Measurements from ENCODE around the gene SPTBN1. TPM values are rescaled to one million over a fixed set of nuclear protein-coding genes. Genes with fewer than 3 reads are reported as not detected.
A peak's percentile ranks its signal among the peaks of the same experiment; 100 is the strongest.

SPTBN1 gene
- polyA plus RNA-seq, 4 donors, result 27.1 to 195 (median 51.1) TPM

DNA sequence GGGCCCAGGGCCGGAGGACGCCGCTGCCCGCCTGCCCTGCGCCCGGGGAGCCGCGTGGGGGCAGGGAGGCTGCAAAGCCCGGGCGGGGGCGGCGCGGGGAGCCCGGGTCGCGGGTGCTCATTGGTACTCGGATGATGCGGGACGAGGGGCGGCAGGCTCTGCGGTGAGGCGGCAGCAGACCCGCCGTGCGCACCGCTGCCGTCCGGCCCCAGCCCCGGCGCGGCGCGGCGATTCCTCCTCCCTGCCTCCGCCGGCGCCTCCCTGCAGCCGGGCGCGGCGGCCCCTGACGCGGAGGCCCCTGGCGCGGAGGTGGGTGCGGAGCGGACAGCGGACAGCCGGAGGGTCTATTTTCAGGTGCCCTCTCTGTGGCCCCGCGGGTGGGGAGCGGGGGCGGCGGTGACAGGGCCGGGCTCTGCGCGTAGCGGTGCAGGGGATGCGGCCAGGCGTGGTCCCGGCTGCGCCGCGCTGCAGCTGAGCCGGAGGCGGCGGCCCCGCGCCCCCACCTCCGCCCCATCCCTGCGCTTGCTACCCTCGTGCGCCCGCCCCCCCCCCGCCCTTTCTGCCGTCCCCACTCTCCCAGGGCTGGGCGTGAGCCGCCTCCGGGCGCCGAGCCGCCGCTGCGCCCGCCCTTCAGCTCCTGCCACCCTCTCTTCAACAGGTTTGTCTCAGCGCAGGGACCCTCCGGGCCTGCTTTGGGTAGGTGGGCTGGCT lies 640 bp downstream of the SPTBN1 start:
- H3K4me3 ChIP-seq (ENCODE audit: low read depth in 1 of 3, low read length in 3 of 3), result peak overlapping the region; percentile 53 to 67 (median 62)
- H3K27me3 ChIP-seq (ENCODE audit: control insufficient read depth in 3 of 3, insufficient read depth in 3 of 3, low read length in 3 of 3), result peaks cover 6 to 34% (median 7%) of the 10 kb centered on the region in 3 donors
- 0 to 1% (median 1%) methylated on average over 18 to 87 of the region's 87 CpGs for WGBS, 3 donors
- peak in 1 of 2 donors; percentile 49 for DNase-seq
- peak overlapping the region in 2 of 3 donors; percentile 65 to 81 for H3K27ac ChIP-seq (ENCODE audit: low read depth in 1 of 3, low read length in 2 of 3)
- H3K9me3 ChIP-seq (ENCODE audit: control insufficient read depth in 2 of 2, insufficient read depth in 1 of 2, low read depth in 1 of 2, low read length in 1 of 2), result no peaks in the 10 kb centered on the region
- H3K36me3 ChIP-seq (ENCODE audit: control insufficient read depth in 3 of 3, insufficient read depth in 2 of 3, low read depth in 1 of 3, low read length in 3 of 3), result no peaks in the 10 kb centered on the region
- H3K4me1 ChIP-seq (ENCODE audit: control insufficient read depth in 3 of 3, insufficient read depth in 2 of 3, low read depth in 1 of 3, low read length in 2 of 3), result peaks cover 0 to 5% (median 4%) of the 10 kb centered on the region in 3 donors
- no peak for FAIRE-seq

- Histone ChIP-seq H3K27me3 (ENCODE audit: control insufficient read depth in 3 of 3, insufficient read depth in 3 of 3, low read length in 3 of 3) (peaks cover 6 to 34% (median 7%) of the 10 kb centered on the region in 3 donors), H3K4me3 (ENCODE audit: low read depth in 1 of 3, low read length in 3 of 3) (peak overlapping the region; percentile 53 to 67 (median 62)), H3K36me3 (ENCODE audit: control insufficient read depth in 3 of 3, insufficient read depth in 2 of 3, low read depth in 1 of 3, low read length in 3 of 3) (no peaks in the 10 kb centered on the region), H3K9me3 (ENCODE audit: control insufficient read depth in 2 of 2, insufficient read depth in 1 of 2, low read depth in 1 of 2, low read length in 1 of 2) (no peaks in the 10 kb centered on the region), H3K27ac (ENCODE audit: low read depth in 1 of 3, low read length in 2 of 3) (peak overlapping the region in 2 of 3 donors; percentile 65 to 76), H3K4me1 (ENCODE audit: control insufficient read depth in 3 of 3, insufficient read depth in 2 of 3, low read depth in 1 of 3, low read length in 2 of 3) (peaks cover 0 to 5% (median 4%) of the 10 kb centered on the region in 3 donors)
- FAIRE-seq, result no peak
- peak in 1 of 2 donors; percentile 35 for DNase-seq
- 2 to 3% (median 3%) methylated on average over 31 to 35 of the region's 35 CpGs for WGBS, 3 donors
Measured at GRCh38 chr2:54457323-54458023, 1.3 kb downstream of the SPTBN1 start.

DNA sequence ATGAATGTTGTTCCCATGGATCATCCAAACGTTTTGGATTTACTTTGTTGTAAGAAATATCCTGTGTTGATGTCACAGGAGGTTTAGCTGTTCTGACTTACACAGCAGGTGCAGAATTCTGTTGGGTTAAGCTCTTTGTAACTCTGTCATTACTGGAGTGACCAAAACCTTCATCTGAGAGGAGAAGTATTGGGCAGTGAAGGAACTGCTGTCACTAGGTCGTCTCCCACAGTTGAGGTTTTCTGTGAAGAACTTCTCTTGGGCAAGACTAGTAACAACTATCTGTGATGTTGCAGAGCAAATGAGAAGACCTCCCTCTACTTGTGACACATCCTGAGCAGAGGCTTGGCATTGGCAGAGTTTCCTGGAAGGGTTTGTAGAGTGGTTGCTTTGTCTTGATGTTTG lies 2.9 kb downstream of the SPTBN1 start:
- Histone ChIP-seq H3K27ac (ENCODE audit: low read depth in 1 of 3, low read length in 2 of 3) (peak overlapping the region in 1 of 3 donors; percentile 52), H3K27me3 (ENCODE audit: control insufficient read depth in 3 of 3, insufficient read depth in 3 of 3, low read length in 3 of 3) (peaks cover 6 to 33% (median 7%) of the 10 kb centered on the region in 3 donors), H3K4me1 (ENCODE audit: control insufficient read depth in 3 of 3, insufficient read depth in 2 of 3, low read depth in 1 of 3, low read length in 2 of 3) (peaks cover 0 to 5% (median 4%) of the 10 kb centered on the region in 3 donors), H3K4me3 (ENCODE audit: low read depth in 1 of 3, low read length in 3 of 3) (no peak overlapping the region), H3K36me3 (ENCODE audit: control insufficient read depth in 3 of 3, insufficient read depth in 2 of 3, low read depth in 1 of 3, low read length in 3 of 3) (no peaks in the 10 kb centered on the region), H3K9me3 (ENCODE audit: control insufficient read depth in 2 of 2, insufficient read depth in 1 of 2, low read depth in 1 of 2, low read length in 1 of 2) (no peaks in the 10 kb centered on the region)
- WGBS, 3 donors, result 25 to 36% (median 26%) methylated on average over 2 of the region's 2 CpGs
- no peak for FAIRE-seq
- DNase-seq, result no peak

- Histone ChIP-seq H3K9me3 (ENCODE audit: control insufficient read depth in 2 of 2, insufficient read depth in 1 of 2, low read depth in 1 of 2, low read length in 1 of 2) (no peaks in the 10 kb centered on the region), H3K27me3 (ENCODE audit: control insufficient read depth in 3 of 3, insufficient read depth in 3 of 3, low read length in 3 of 3) (peaks cover 6 to 23% (median 7%) of the 10 kb centered on the region in 3 donors), H3K27ac (ENCODE audit: low read depth in 1 of 3, low read length in 2 of 3) (peak overlapping the region in 1 of 3 donors; percentile 45), H3K4me1 (ENCODE audit: control insufficient read depth in 3 of 3, insufficient read depth in 2 of 3, low read depth in 1 of 3, low read length in 2 of 3) (peaks cover 0 to 5% (median 0%) of the 10 kb centered on the region in 3 donors), H3K36me3 (ENCODE audit: control insufficient read depth in 3 of 3, insufficient read depth in 2 of 3, low read depth in 1 of 3, low read length in 3 of 3) (no peaks in the 10 kb centered on the region), H3K4me3 (ENCODE audit: low read depth in 1 of 3, low read length in 3 of 3) (no peak overlapping the region)
- WGBS, 3 donors, result 51 to 66% (median 62%) methylated on average over 4 of the region's 4 CpGs
- DNase-seq, result no peak
- no peak for FAIRE-seq
Measured at GRCh38 chr2:54461261-54461660, 5.1 kb downstream of the SPTBN1 start.

- no peak overlapping the region for H3K27ac ChIP-seq (ENCODE audit: low read depth in 1 of 3, low read length in 2 of 3)
- H3K4me1 ChIP-seq (ENCODE audit: control insufficient read depth in 3 of 3, insufficient read depth in 2 of 3, low read depth in 1 of 3, low read length in 2 of 3), result peaks cover 0 to 4% (median 0%) of the 10 kb centered on the region in 3 donors
- FAIRE-seq (no peak), DNase-seq (no peak)
- peaks cover 0 to 13% (median 0%) of the 10 kb centered on the region in 3 donors for H3K27me3 ChIP-seq (ENCODE audit: control insufficient read depth in 3 of 3, insufficient read depth in 3 of 3, low read length in 3 of 3)
- H3K4me3 ChIP-seq (ENCODE audit: low read depth in 1 of 3, low read length in 3 of 3), result no peak overlapping the region
- WGBS, 3 donors, result 64 to 88% (median 80%) methylated on average over 2 of the region's 2 CpGs
- H3K36me3 ChIP-seq (ENCODE audit: control insufficient read depth in 3 of 3, insufficient read depth in 2 of 3, low read depth in 1 of 3, low read length in 3 of 3), result no peaks in the 10 kb centered on the region
- no peaks in the 10 kb centered on the region for H3K9me3 ChIP-seq (ENCODE audit: control insufficient read depth in 2 of 2, insufficient read depth in 1 of 2, low read depth in 1 of 2, low read length in 1 of 2)
Measured at GRCh38 chr2:54464341-54464740, 8.2 kb downstream of the SPTBN1 start.

DNA sequence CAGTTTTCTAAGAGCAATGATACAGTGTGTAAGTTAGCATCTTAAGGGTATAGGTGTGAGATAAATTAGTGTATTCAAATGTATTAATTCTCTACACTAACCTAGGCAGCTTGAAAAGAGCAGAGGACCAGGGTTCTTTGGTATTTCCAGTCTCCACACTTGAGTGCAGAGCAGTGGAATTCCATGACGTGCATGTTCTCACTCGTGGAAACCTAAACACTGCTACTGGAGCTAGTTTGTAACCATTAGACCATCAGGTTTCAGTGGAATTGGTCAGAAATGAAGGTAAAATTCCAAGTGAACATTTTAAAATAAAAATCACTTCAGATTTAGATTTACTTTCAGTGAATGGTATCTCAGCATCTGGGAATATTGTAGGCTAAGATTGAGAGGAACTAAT lies 9.0 kb downstream of the SPTBN1 start:
- DNase-seq (no peak), FAIRE-seq (no peak)
- Histone ChIP-seq H3K4me1 (ENCODE audit: control insufficient read depth in 3 of 3, insufficient read depth in 2 of 3, low read depth in 1 of 3, low read length in 2 of 3) (peaks cover 0 to 4% (median 0%) of the 10 kb centered on the region in 3 donors), H3K27me3 (ENCODE audit: control insufficient read depth in 3 of 3, insufficient read depth in 3 of 3, low read length in 3 of 3) (peaks cover 0 to 13% (median 0%) of the 10 kb centered on the region in 3 donors), H3K4me3 (ENCODE audit: low read depth in 1 of 3, low read length in 3 of 3) (no peak overlapping the region), H3K9me3 (ENCODE audit: control insufficient read depth in 2 of 2, insufficient read depth in 1 of 2, low read depth in 1 of 2, low read length in 1 of 2) (no peaks in the 10 kb centered on the region), H3K27ac (ENCODE audit: low read depth in 1 of 3, low read length in 2 of 3) (peak overlapping the region in 1 of 3 donors; percentile 61), H3K36me3 (ENCODE audit: control insufficient read depth in 3 of 3, insufficient read depth in 2 of 3, low read depth in 1 of 3, low read length in 3 of 3) (no peaks in the 10 kb centered on the region)
- whole genome bisulfite sequencing, 3 donors, result 60 to 84% (median 75%) methylated on average over 2 of the region's 2 CpGs

DNA sequence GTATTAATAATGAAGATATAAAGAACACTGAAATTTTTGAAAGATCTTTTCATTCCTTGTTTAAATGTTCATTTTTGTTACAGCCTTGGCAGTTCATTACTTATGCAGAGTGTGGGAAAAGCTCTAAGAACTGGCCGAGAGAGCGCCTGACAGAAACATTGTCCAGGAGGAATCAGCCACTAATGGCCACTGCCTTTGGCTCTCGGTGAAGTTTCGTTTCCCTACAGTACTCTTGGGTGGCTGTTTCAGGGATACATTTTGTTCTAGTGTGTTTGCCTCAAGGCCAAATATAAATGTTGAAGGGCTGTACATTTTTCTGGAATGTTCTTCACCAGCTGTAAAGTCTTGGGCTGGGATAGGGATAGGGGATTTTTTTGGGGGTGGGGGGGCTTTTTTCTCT lies 10.7 kb downstream of the SPTBN1 start:
- no peaks in the 10 kb centered on the region for H3K36me3 ChIP-seq (ENCODE audit: control insufficient read depth in 3 of 3, insufficient read depth in 2 of 3, low read depth in 1 of 3, low read length in 3 of 3)
- H3K27me3 ChIP-seq (ENCODE audit: control insufficient read depth in 3 of 3, insufficient read depth in 3 of 3, low read length in 3 of 3), result peaks cover 0 to 5% (median 0%) of the 10 kb centered on the region in 3 donors
- peak overlapping the region in 1 of 3 donors; percentile 64 for H3K27ac ChIP-seq (ENCODE audit: low read depth in 1 of 3, low read length in 2 of 3)
- no peak for DNase-seq
- 55 to 87% (median 59%) methylated on average over 4 of the region's 4 CpGs for WGBS, 3 donors
- H3K4me1 ChIP-seq (ENCODE audit: control insufficient read depth in 3 of 3, insufficient read depth in 2 of 3, low read depth in 1 of 3, low read length in 2 of 3), result peaks cover 0 to 4% (median 0%) of the 10 kb centered on the region in 3 donors
- no peaks in the 10 kb centered on the region for H3K9me3 ChIP-seq (ENCODE audit: control insufficient read depth in 2 of 2, insufficient read depth in 1 of 2, low read depth in 1 of 2, low read length in 1 of 2)
- FAIRE-seq, result no peak
- H3K4me3 ChIP-seq (ENCODE audit: low read depth in 1 of 3, low read length in 3 of 3), result no peak overlapping the region

DNA sequence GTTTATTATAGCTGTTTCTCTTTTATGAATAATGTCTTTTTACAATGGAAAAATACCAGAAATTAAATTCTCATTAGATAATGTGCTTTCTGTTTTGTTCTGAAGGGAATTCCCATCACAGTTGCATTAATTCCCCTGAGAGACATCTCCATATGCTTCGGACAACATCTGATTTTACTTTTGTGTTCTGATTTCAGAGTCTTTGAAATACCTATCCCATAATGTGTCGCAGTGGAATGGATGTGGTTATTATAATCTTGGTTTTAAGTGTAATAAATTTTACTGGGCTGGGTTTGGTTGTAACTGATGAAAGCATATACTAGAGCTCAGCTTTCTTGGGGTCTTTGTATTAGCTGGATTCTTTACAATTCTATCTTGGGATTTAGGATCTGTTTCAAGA lies 12.5 kb downstream of the SPTBN1 start:
- no peaks in the 10 kb centered on the region for H3K36me3 ChIP-seq (ENCODE audit: control insufficient read depth in 3 of 3, insufficient read depth in 2 of 3, low read depth in 1 of 3, low read length in 3 of 3)
- H3K27ac ChIP-seq (ENCODE audit: low read depth in 1 of 3, low read length in 2 of 3), result no peak overlapping the region

More for the DNA sequence above, 12.5 kb downstream of the SPTBN1 start:
- no peak overlapping the region for H3K4me3 ChIP-seq (ENCODE audit: low read depth in 1 of 3, low read length in 3 of 3)
- no peak for DNase-seq
- H3K9me3 ChIP-seq (ENCODE audit: control insufficient read depth in 2 of 2, insufficient read depth in 1 of 2, low read depth in 1 of 2, low read length in 1 of 2), result no peaks in the 10 kb centered on the region
- peaks cover 0 to 4% (median 0%) of the 10 kb centered on the region in 3 donors for H3K4me1 ChIP-seq (ENCODE audit: control insufficient read depth in 3 of 3, insufficient read depth in 2 of 3, low read depth in 1 of 3, low read length in 2 of 3)
- no peak for FAIRE-seq
- H3K27me3 ChIP-seq (ENCODE audit: control insufficient read depth in 3 of 3, insufficient read depth in 3 of 3, low read length in 3 of 3), result peaks cover 0 to 3% (median 0%) of the 10 kb centered on the region in 3 donors
- WGBS, 3 donors, result 73 to 93% (median 85%) methylated on average over 2 of the region's 2 CpGs

All from small intestine (tissue), 7 donors.